GM19240 (cell line): ENCODE measurements around the gene PRKAB1.

ENCODE experiments used
- DNase-seq: peaks from one replicate; pipeline ENCODE4 v3.0.0; 2011; ENCODE audit warnings: low spot score; ENCODE audit not compliant: insufficient read length

PRKAB1 gene

DNA sequence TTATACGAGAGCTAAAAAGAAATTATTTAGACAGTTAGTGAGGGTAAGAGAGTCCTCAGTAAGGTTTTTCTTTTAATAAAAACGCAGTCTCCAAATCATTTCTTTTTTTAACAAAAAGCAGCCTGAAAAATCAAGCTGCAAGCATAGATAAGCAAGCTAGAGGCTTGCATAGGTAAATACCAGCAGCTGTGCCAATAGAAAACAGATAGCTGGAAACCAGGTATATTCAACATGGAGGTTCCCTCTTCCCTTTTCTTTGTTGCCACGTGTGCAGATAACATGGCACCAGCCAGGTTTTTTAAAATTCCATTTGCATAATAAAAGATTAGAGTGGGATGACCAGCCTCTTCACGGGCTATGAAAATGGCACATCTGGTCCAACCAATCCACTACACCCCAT is 6.1 kb upstream of the PRKAB1 start:
- DNase-seq = no peak

DNA sequence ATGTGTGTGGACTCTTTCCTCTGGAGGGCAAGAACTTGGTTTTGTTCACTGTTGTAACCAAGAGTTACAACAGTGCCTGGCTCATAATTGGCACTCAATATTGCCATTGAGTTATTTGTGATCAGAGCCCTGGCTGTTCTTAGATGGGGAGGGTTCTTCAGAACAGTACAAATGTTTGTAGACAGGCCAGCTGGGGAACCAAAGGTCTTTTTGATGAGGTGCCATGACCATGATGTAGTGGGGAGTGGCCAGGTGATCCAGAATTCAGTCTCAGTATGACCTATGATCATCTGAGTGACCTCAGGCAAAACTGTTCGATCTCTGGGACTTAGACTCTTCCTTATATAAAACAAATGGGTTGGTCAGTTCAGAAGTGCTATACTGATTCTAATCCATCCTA is 3.3 kb upstream of the PRKAB1 start:
- DNase-seq = no peak

DNA sequence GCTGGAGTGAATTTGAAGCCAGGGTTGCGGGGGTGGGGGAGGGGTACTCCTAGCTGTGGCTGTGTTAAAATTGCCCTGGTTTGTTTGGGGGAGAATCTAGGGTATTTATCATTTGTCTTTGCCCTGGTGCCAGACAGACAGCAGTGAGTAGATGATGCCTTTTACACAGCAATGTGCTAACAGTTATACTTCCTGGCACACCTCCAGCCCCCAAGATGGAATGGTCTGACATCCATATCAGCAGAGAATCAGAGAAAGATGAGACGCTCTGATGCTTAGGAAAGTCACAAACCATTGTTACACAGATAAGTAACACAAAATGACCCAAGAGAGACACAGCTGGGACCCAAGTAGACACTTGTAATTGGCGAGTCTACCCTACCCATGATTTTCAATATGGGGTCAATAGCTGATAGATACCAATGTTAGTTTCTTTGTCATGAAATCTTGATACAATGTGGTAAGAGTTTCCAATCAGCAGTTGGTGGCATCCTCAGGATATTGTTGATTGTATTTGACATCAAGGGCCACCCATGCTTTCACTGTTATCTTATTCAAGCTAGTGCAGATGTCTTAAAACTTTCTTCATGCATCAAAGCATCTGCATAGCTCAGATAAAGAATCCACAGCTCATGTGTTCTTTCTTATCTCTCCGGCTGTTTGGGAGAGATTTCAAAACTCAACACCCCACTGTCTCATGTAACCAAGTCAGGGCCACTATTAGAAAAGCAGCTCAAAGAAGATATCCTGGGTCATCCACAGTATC is 2.6 kb upstream of the PRKAB1 start:
- DNase-seq = no peak

DNA sequence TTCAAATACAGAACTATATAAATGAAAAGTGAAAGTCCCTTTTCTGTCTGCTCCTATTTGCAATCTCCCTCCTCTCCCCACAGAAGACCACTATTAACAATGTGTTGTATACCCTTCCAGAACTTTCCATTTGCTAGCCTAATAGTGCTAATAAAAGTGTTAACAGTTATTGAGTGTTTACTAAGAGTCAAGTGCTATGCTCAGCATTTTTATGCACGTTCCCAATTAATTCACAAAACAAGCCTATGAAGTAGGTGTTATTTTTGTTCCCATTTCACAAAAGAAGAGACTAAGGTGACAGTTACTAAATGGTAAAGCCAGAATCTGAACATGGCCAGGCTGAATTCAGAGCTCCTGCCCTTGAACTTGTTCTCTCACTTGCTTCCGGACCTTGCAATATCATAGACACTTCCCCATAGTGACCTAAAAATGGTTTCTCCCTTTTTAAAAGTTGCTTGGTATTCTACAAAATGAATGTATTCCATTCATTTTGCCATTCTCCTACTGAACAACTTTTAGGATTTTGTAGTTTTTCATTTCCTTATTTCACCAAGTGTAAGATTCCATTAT is 1.6 kb upstream of the PRKAB1 start:
- DNase-seq = no peak

DNA sequence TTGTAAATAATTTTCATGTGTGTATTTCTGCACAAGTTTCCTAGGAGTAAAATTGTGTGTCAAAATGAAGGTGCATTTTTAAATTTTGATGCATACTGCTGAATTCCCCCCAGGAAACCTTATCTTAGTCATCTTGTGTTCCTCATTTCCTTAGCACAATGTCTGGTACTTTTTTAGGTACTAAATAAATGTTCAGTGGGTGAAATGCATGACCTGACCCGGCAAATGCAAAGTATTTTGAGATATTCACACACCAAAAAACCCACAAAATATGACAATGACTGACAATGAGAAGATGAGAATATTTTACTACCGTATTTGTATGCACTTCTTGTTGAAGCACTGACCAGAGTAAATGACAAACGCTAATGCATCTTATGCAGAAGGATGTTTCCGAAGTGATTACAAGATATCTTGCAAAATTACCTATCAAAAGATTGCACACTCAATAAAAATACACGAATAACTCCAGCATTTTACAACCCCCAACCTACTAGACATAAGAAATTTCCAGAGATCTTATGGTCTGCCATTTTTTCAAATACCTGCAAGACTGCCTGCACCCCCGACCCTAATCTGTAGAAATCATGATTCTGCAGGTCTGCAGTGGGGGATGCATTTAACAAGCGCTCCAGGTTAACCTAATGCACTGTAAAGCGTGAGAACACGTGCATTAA is 895 bp upstream of the PRKAB1 start:
- DNase-seq = no peak

DNA sequence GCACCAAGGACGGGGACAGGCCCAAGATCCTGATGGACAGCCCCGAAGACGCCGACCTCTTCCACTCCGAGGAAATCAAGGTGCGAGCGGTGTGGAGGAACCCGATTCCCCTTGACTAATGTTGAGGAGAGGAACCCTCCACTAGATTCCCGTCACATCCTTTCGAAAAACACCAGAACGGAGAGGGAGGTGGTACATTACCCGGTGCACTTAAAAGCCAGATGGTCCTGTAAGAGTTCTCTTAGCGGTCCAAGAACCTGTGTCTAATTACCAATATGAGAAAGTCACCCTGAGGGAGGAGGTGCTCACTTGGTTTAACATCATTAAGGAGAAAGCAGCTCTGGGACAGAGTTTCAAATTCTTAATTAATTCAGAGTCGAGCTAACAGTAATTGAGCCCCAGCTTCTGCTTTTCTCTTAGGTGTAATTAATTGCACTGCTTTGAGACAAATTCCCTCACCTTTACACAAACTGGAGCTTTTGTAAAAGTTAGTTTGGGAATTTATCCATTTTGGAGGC is 450 bp downstream of the PRKAB1 start:
- DNase-seq = no peak

DNA sequence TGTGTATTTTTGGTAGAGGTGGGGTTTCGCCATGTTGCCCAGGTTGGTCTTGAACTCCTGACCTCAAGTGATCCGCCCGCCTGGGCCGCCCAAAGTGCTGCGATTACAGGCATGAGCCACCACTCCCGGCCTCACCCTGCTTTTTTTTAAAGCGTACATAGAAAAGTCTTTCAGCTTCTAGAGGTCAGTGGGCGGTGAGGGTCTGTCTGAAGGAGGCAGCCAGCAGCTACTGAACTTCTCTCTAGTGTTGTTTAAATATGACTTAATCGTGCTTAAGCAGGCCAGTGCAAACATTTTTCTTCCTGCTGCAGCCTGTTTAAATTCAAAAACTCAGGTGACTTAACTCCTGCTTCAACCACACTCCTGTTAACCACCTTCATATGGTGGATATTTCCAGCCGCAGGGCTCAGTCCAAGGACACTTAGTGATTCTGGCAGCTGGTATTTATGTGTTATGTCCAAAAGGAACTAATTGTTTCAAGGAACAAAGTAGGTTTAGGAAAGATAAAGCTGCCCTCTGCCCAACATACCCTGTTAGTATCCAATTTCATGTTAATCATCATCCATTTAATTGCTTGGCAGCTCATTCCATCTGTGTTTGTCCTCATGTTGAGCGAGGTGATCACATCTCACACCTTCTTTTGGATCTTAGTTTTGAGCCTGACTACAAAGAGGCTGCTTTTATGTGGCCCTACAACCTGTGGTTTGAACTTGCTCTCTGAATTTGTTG is 2.0 kb downstream of the PRKAB1 start:
- DNase-seq = no peak

DNA sequence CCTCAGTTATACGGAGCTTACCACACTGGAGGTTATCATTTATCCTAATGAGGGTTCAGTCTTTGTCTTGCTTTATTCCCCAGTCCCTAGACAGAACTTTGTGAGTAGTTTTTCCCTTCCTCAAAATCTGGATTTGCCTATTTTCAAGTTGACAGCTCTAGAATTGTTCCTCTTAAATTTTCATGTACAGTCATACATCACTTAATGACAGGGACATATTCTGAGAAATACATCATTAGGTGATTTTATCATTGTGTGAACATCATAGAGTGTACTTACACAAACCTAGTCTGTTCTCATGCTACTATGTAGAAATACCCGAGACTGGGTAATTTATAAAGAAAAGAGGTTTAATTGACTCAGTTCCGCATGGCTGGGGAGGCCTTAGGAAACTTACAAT is 3.1 kb downstream of the PRKAB1 start:
- DNase-seq = no peak

DNA sequence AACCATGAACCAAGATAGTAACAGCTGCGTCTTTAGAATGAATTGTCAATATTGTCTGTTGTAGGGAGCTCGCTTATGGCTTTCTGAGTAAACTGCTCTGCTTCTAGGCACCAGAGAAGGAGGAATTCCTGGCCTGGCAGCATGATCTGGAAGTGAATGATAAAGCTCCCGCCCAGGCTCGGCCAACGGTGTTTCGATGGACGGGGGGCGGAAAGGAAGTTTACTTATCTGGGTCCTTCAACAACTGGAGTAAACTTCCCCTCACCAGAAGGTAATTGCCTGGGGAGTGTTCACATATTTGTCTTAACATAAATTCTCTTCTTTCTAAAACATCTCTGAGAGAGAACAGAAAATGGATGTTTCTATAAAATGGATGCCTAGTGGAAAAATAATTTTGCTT is 4.3 kb downstream of the PRKAB1 start:
- DNase-seq = no peak

DNA sequence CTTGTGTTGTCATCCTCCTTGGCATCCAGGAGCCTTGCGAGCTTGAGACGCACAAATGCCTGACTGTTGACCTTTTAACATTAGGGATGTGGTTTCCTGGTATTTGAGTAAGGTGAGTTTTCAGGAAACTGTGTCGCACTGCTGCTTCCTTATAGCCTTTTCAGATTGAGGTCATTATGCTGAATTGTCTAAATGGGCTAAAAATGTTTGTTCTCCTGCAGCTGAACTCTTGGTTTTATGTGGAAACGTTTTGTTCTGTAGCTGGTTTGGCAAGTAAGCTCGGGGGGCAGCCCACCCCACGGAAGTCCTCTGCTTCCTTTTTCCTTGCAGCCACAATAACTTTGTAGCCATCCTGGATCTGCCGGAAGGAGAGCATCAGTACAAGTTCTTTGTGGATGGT is 5.7 kb downstream of the PRKAB1 start:
- no peak for DNase-seq

DNA sequence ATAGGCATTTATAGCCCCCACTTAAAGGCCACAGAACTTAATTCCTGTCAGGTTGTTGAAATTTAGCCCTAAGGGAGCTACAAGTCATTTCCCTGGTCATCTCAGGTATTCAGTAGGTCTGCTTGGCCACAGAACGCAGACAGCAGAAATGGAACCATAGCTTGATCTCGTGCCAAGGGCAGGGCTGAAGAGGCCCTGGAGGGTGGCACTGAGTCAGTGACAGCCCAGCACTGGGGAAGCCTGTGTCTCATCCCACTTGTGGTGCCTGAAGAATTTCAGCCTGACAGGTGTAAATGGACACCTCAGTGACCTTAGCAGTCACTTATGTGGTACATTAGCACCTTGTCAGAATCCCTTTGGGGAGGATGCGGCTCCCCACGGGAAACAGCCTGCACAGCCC is 6.6 kb downstream of the PRKAB1 start:
- DNase-seq = no peak

DNA sequence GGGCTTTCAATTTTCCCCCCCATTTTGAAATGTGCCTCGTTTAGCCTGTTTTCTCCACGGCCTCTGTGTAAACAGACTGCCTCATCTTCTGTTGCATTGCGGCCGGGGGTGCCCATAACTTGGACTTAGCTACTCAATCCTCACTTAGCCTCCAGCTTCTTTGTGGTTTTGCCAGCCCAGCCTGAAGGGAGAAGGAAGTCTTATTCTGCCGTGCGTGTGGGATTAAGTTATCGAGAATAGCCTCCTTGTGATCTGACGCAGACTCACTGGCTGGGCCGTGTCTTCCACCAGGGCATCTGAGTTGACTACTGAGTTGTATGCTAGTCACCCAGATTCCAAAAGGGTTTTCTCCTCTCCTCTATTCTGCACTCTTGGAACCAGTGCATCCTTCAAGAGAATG is 8.1 kb downstream of the PRKAB1 start:
- no peak for DNase-seq

DNA sequence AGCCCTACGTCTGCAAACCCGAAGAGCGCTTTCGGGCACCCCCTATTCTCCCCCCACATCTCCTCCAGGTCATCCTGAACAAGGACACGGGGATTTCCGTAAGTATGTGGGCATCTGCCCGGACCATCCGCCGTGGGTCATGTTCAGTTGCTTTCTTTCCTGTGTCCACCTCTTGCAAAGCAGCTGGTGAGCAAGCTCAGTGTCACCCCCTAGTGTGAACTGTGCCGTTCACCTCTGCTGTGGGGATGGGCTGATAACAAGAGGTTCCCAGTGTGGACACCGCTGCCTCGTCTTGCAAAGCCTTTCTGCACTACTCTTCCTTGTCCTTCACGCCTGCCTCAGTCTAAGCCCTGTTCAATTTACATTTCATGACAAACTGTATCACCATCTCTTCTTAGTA is 8.6 kb downstream of the PRKAB1 start:
- DNase-seq = no peak

DNA sequence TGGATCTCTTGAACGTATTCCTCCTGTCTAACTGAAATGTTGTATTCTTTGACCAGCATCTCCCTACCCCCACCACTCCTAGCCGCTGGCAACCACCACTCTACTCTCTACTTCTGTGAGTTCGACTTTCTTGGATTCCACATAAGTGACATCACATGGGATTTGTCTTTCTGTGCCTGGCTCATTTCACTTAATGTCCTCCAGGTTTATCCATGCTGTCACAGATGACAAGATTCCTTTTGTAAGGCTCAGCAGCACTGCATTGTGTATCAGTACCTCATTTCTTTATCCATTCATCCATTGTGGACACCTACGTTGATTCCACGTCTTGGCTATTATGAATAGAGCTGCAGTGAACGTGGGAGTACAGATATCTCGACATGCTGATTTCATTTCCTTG is 10.5 kb downstream of the PRKAB1 start:
- no peak for DNase-seq

DNA sequence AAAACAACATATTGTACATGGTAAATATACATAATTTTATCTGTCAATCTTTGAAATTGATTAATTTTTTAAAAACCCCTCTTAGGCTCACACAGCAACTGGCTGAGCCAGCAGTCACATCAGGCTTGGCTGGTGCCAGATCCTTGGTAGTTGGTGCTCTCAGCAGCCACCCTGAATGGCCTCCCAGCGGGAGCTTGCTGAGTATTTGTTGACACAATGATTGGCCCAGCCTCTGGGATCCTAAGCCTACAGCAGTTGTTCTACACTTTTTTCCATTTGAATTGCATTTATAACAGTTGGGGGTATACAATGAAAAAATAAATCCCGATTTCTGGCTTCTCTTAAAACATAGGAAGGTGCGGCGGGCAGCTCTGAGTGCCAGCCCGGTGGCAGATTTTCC is 11.1 kb downstream of the PRKAB1 start:
- DNase-seq = no peak

DNA sequence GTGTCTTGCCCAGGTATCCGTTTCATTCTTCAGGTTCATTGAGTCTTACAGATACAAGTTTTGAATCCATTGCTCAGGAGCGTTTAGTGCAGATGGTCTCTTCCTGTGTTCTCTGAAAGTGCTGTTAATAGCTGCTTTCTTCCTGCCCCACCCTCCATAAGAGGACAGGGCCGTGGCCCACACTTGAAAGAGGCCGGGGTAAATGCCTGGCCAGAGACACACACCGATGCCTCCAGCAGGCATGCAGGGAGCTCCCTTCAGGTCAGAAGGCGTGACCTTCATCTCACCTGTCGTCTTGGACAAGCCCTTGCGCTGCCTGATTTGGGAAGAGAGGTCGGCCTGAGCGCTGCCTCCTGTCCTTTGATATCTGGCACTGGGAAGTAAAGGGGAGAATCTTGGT is 11.6 kb downstream of the PRKAB1 start:
- no peak for DNase-seq

DNA sequence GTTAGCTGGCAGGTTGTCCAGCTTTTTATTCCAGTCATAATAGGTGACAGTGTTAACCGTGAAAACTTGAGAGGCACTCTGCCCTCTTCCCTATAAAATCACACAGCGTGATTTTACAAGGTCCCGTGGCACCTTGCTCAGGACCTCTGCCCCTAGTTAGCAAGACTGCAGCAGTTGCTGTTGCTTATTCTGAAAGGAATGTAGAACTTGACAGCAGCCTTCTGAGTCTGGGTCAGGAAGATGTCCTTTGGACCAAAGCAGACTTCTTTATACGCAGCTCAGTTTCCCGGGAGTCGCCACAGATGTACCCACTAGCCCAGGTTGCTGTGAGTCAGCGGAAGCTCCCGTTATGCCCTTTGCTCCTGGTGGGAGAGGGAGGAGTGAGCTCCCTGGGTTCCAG is 13.2 kb downstream of the PRKAB1 start:
- DNase-seq = no peak

DNA sequence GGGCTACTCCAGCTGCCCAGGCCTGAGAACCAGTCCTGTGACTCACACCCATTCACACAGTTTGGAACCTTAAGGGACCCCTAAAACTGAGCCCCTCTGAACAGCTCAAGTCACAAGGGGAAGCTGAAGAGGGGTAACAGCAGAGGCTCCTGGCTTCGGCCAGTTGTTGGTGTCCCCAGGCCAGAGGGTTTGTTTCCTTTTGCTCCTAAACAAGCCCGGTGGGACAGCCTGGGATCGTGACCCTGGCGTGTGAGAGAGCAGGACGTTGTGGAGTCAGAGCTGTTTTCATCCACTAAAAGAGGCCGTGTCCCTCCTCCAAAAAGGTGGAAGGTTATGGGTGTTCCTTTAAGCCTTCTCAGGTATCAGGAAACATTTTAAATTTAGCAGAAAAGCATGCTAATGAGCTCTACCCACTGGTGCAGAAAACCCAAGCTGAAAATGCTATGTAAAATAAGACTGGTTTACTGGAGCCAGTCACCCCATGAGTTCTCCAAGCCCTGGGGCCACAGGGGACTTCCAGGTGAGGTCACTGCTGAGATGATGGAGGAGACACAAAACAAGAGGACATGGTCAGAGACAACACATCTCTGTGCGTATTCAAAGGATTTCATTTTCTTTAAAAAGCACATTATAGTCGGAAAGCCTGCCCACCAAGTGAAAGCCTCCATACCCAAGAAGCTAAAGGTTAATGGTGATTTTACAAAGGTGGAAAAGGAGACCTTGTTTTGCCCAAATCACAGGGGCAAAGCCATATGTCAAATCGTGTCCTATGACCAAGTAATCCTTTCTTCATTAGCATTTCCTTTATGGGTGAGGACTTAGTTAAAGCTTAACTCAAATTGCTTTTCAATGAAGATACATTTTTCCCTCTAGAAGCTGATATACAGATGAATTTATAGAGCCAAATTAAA is 14.1 kb downstream of the PRKAB1 start:
- DNase-seq = no peak

DNA sequence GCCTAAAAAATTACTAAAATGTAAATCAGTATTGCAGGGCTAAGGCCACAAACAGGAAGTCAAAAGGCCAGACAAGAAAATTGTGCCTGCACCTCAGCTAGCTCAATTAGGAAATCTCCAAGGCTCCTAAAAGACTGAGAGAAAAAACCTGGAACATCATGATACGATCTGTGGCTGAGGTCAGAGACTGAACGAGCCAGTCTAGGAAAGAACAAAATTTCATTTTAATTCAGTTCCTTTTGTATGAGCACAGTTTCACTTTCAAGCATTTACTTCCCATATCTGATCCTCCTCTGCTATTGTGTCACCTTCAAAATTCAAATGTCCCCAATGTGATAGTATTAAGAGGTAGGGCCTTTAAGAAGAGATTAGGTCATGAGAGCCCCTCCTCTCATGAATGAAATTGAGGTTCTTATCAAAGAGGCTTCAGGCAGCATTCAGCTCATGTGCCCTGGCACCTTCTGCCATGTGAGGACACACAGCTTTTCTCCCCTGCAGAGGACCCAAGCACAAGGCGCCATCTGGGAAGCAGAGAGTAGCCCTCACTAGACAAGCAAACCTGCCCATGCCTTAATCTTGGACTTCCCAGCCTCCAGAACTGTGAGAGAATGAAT is 14.8 kb downstream of the PRKAB1 start:
- no peak for DNase-seq

DNA sequence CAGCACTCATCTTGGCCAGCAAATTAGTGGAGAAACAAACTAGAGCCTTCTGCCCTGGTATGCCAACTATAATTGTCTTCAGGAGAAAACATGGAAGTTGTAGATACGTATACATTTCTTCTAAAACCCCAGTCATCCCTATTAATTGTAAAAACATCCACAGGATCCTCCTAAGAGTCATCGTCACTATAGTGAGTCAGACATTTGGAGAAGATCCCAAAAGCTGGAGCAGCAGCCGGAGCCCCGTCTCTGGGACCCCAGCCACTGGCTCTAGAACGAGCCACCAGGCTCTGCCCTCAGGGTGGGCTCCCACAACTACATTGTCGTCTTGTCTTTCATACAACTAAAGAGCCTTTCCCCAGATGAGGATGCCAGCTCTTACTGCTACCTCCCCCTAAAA is 15.5 kb downstream of the PRKAB1 start:
- DNase-seq = no peak

DNA sequence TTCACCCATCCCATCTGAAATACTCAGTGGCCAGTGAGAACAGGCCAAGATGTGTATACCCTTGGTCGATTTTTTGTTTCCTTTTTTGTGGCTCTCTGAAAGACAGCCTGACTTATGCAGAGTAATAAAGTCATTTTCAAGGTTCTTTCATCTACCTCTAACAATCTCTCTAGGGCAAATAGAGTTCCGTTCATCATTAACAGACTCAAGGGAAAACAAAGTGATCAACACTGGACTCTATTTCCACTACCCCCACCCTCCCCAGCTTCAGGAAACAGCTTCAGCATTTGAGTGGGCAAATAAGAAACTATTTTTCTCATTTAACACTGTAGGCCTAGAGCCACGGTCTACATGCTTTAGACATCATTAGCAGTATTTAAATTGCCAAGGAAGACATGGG is 15.9 kb downstream of the PRKAB1 start:
- DNase-seq = no peak
